HepG2 (cell line): ENCODE data around the gene MBIP. TPM values are rescaled to one million over a fixed set of nuclear protein-coding genes. Genes with fewer than 3 reads are reported as not detected.

Experiments
- ATAC-seq: fragments of 200-7000 bp; cut with Tn5 transposase; 3 replicates; pipeline ENCODE4 v1.9.1; 2020; ENCODE audit warnings: mild to moderate bottlenecking, moderate library complexity
- Bru-seq: library from RNA; stranded (reverse); fragments of 400-500 nt; gene quantifications from one replicate; lab custom pipeline; 2021; lab: Mats Ljungman, UMichigan
- BruChase-seq, 2 experiments: library from RNA; stranded (reverse); fragments of 400-500 nt; gene quantifications; one replicate each; lab custom pipeline; 2021; lab: Mats Ljungman, UMichigan
- BruUV-seq: library from RNA; stranded (reverse); fragments of 400-500 nt; replicated peaks from 2 replicates; lab custom pipeline; 2021; lab: Mats Ljungman, UMichigan
- CTCF ChIA-PET: fragments of 300-600 bp; formaldehyde crosslinking; extraction: SDS; loops from one replicate; lab custom pipeline; 2021; ENCODE audit warnings: low total read pairs, inconsistent platforms, low intra/inter-chr PET ratio; lab: Yijun Ruan, JAX
- POLR2A ChIA-PET: fragments of 350-600 bp; sonication (Branson Sonifier 250); formaldehyde crosslinking; loops from one replicate; lab custom pipeline; 2020; ENCODE audit warnings: antibody characterized with exemption, inconsistent platforms; lab: Yijun Ruan, JAX
- DNase-seq: peaks from one replicate; pipeline ENCODE4 v3.0.0-alpha.2; 2015; ENCODE audit warnings: low spot score
- FAIRE-seq: peaks from 3 replicates; lab custom pipeline; 2011; peaks lifted over from hg19 to GRCh38; lab: Jason Lieb, UNC
- H2AFZ ChIP-seq: one replicate; pipeline ENCODE4 v1.6.1; 2011; ENCODE audit warnings: low read length, inconsistent platforms
- H3K27ac ChIP-seq: fragments of 300-600 bp; 3 replicates; pipeline ENCODE4 v1.8.0; 2011; ENCODE audit warnings: mixed run types, mild to moderate bottlenecking, mixed read lengths, low read length, inconsistent platforms; ENCODE audit not compliant: insufficient read depth; ENCODE audit errors: extremely low read length
- H3K27me3 ChIP-seq, 2 experiments: fragments of 200-600 bp in 1 of 2; 2 replicates in 1 of 2; 3 replicates in 1 of 2; pipeline versions ENCODE4 v1.6.0 to v1.8.0; 2011; ENCODE audit warnings: low read length in 2 of 2, mild to moderate bottlenecking in 2 of 2, moderate library complexity in 2 of 2, inconsistent platforms in 1 of 2; ENCODE audit not compliant: insufficient read depth in 2 of 2, control insufficient read depth in 1 of 2
- H3K36me3 ChIP-seq, 2 experiments: fragments of 200-600 bp in 1 of 2; replicated peaks in 1 of 2; 2 replicates in 1 of 2; 3 replicates in 1 of 2; pipeline versions ENCODE4 v1.5.1 to v1.8.0; 2011; ENCODE audit warnings: low read length in 2 of 2, inconsistent platforms in 1 of 2; ENCODE audit not compliant: insufficient read depth in 2 of 2, control insufficient read depth in 1 of 2
- H3K4me1 ChIP-seq: 2 replicates; pipeline ENCODE4 v1.5.1; 2012; ENCODE audit warnings: low read length, inconsistent platforms; ENCODE audit not compliant: insufficient read depth
- H3K4me2 ChIP-seq: 2 replicates; pipeline ENCODE4 v1.6.0; 2011; ENCODE audit warnings: low read depth, low read length, inconsistent platforms
- H3K4me3 ChIP-seq, 3 experiments: fragments of 200-600 bp in 1 of 3; sonication (generic), shearing (Covaris generic) in 1 of 3; replicated peaks in 1 of 3; 2 replicates each; pipeline ENCODE4 v1.5.1; 2011 to 2016; ENCODE audit warnings: low read length in 3 of 3, inconsistent platforms in 2 of 3, low read depth in 2 of 3, mild to moderate bottlenecking in 2 of 3, control low read depth in 1 of 3, mixed read lengths in 1 of 3; ENCODE audit not compliant: insufficient read depth in 1 of 3
- H3K79me2 ChIP-seq: one replicate; pipeline ENCODE4 v1.6.1; 2011; ENCODE audit warnings: low read length, inconsistent platforms; ENCODE audit not compliant: insufficient read depth
- H3K9ac ChIP-seq: 2 replicates; pipeline ENCODE4 v1.6.0; 2011; ENCODE audit warnings: mild to moderate bottlenecking, low read depth, low read length, inconsistent platforms; ENCODE audit not compliant: insufficient read depth
- H3K9me3 ChIP-seq: 2 replicates; pipeline ENCODE4 v1.5.1; 2012; ENCODE audit warnings: mild to moderate bottlenecking, low read length
- H4K20me1 ChIP-seq: 2 replicates; pipeline ENCODE4 v1.6.0; 2011; ENCODE audit warnings: inconsistent platforms, mild to moderate bottlenecking, low read length, moderate library complexity; ENCODE audit not compliant: insufficient read depth
- MTA1 ChIP-seq: sonication (generic); formaldehyde crosslinking; IDR thresholded peaks from 2 replicates; pipeline ENCODE4 v1.4.0; 2020; ENCODE audit warnings: missing genetic modification reagents, mild to moderate bottlenecking, borderline replicate concordance
- NFRKB ChIP-seq: fragments of 450-650 bp; IDR thresholded peaks from 2 replicates; pipeline ENCODE4 v1.6.1; 2017
- NR2F6 ChIP-seq, 2 experiments: IDR thresholded peaks; 2 replicates each; pipeline ENCODE4 v1.6.1; 2016; ENCODE audit warnings: antibody characterized with exemption in 1 of 2, mild to moderate bottlenecking in 1 of 2
- RNF2 ChIP-seq: fragments of 450-650 bp; conservative IDR thresholded peaks from 2 replicates; pipeline ENCODE4 v1.6.1; 2016; ENCODE audit warnings: low read depth
- RORA ChIP-seq: sonication (generic); formaldehyde crosslinking; IDR thresholded peaks from 2 replicates; pipeline ENCODE4 v1.5.0; 2020; ENCODE audit warnings: mild to moderate bottlenecking, missing genetic modification reagents, moderate library complexity
- SP5 ChIP-seq: IDR thresholded peaks from 2 replicates; pipeline ENCODE4 v1.6.1; 2016; ENCODE audit warnings: low read depth, borderline replicate concordance
- YEATS4 ChIP-seq: sonication (generic); formaldehyde crosslinking; IDR thresholded peaks from 2 replicates; pipeline ENCODE4 v1.4.0; 2020; ENCODE audit warnings: missing genetic modification reagents, borderline replicate concordance
- ZFP1 ChIP-seq: IDR thresholded peaks from 2 replicates; pipeline ENCODE4 v1.6.1; 2016
- ZNF746 ChIP-seq: sonication (generic); formaldehyde crosslinking; IDR thresholded peaks from 2 replicates; pipeline ENCODE4 v1.8.0; 2022; ENCODE audit warnings: mild to moderate bottlenecking, missing genetic modification reagents
- WGBS: methylation state at CpG from one replicate; pipeline ENCODE4 v1.1.6; 2017; ENCODE audit warnings: low lambda C conversion rate; 5-methylcytosine and 5-hydroxymethylcytosine counted together
- in situ Hi-C: cut with HindIII; loops from 2 replicates; pipeline ENCODE4 v1.10.0; 2017; ENCODE audit warnings: low pct_unique_long_range_greater_than_20kb; ENCODE audit not compliant: extremely low pct_ligation_motif_present
- intact Hi-C: fragments of 100-400 bp; cut with micrococcal nuclease; formaldehyde crosslinking; loops from one replicate; pipeline ENCODE4 v1.10.0; 2022; ENCODE audit not compliant: unreplicated experiment
- long read RNA-seq, 2 experiments: library from RNA in 1 of 2; library from polyadenylated mRNA in 1 of 2; stranded (forward) in 1 of 2; unstranded in 1 of 2; transcript quantifications; one replicate each; pipeline ENCODE4 v2.0.0, GENCODE V29; 2019 to 2022
- polyA minus RNA-seq, 3 experiments: library from RNA; depleted of rRNA, polyadenylated mRNA; stranded (reverse); fragments of >200 nt; gene quantifications; 2 replicates each; pipeline ENCODE4 v1.2.3, GENCODE V29; 2011; ENCODE audit warnings: low replicate concordance in 1 of 3
- polyA plus RNA-seq, 8 experiments: library from polyadenylated mRNA; depleted of rRNA in 3 of 8; stranded (reverse) in 7 of 8; unstranded in 1 of 8; fragments of >200 nt; fragmentation: Illumina TruSeq in 4 of 8; extraction: Trizol in 4 of 8; gene quantifications; 2 replicates each; pipeline versions ENCODE4 v1.2.1 to v1.2.3, GENCODE V29; 2011 to 2016; ENCODE audit warnings: low read depth in 4 of 8, missing spikeins in 1 of 8, mixed read lengths in 1 of 8; ENCODE audit not compliant: insufficient read depth in 1 of 8
- total RNA-seq, 5 experiments: library from RNA; depleted of rRNA; stranded (reverse); fragments of >200 nt; fragmentation: Illumina TruSeq; extraction: Trizol; gene quantifications; 2 replicates each; pipeline ENCODE4 v1.2.3, GENCODE V29; 2016; ENCODE audit warnings: low read depth in 1 of 5
- TF ChIP-seq, protein P1 (sequence below): IDR thresholded peaks from 2 replicates; pipeline ENCODE4 v1.6.1; 2012; ENCODE audit warnings: low read length, improper control_type of control experiment
- TF ChIP-seq, protein P2 (sequence below): sonication (generic); formaldehyde crosslinking; conservative IDR thresholded peaks from 2 replicates; pipeline ENCODE4 v1.8.0; 2022; ENCODE audit warnings: missing genetic modification reagents

MBIP gene, protein sequence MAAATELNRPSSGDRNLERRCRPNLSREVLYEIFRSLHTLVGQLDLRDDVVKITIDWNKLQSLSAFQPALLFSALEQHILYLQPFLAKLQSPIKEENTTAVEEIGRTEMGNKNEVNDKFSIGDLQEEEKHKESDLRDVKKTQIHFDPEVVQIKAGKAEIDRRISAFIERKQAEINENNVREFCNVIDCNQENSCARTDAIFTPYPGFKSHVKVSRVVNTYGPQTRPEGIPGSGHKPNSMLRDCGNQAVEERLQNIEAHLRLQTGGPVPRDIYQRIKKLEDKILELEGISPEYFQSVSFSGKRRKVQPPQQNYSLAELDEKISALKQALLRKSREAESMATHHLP
- total RNA-seq (2016; rRNA removed; fragmentation: Illumina TruSeq; extraction: Trizol) = 48.6 and 57.3 TPM in 2 replicates
- total RNA-seq (2016; cell fraction: cytosol; rRNA removed; fragmentation: Illumina TruSeq; extraction: Trizol; ENCODE audit: low read depth) = 19.5 and 21.3 TPM in 2 replicates
- 49.5 and 61.7 TPM in 2 replicates for total RNA-seq (2016; cell fraction: insoluble cytoplasmic fraction; rRNA removed; fragmentation: Illumina TruSeq; extraction: Trizol)
- 30.4 and 34.4 TPM in 2 replicates for total RNA-seq (2016; cell fraction: membrane; rRNA removed; fragmentation: Illumina TruSeq; extraction: Trizol)
- 106 and 109 TPM in 2 replicates for total RNA-seq (2016; cell fraction: nucleus; rRNA removed; fragmentation: Illumina TruSeq; extraction: Trizol)
- polyA plus RNA-seq (2011; rRNA removed) = 39.3 and 48.1 TPM in 2 replicates
- 18.8 and 25.7 TPM in 2 replicates for polyA plus RNA-seq (2011; cell fraction: cytosol; rRNA removed)
- polyA plus RNA-seq (2011; cell fraction: nucleus; rRNA removed) = 40.5 and 42.5 TPM in 2 replicates
- 36.2 and 44.2 TPM in 2 replicates for polyA plus RNA-seq (2012)
- 9.9 and 10.0 TPM in 2 replicates for polyA plus RNA-seq (2016; cell fraction: cytosol; fragmentation: Illumina TruSeq; extraction: Trizol; ENCODE audit: low read depth)
- 91.0 and 102 TPM in 2 replicates for polyA plus RNA-seq (2016; cell fraction: insoluble cytoplasmic fraction; fragmentation: Illumina TruSeq; extraction: Trizol; ENCODE audit: low read depth)
- 17.2 and 18.0 TPM in 2 replicates for polyA plus RNA-seq (2016; cell fraction: membrane; fragmentation: Illumina TruSeq; extraction: Trizol; ENCODE audit: low read depth)
- 100 and 101 TPM in 2 replicates for polyA plus RNA-seq (2016; cell fraction: nucleus; fragmentation: Illumina TruSeq; extraction: Trizol; ENCODE audit: insufficient read depth, low read depth)
- 13.3 and 28.8 TPM in 2 replicates for polyA minus RNA-seq (2011; rRNA and poly(A)+ RNA removed; ENCODE audit: low replicate concordance)
- 28.0 and 30.0 TPM in 2 replicates for polyA minus RNA-seq (2011; cell fraction: cytosol; rRNA and poly(A)+ RNA removed)
- polyA minus RNA-seq (2011; cell fraction: nucleus; rRNA and poly(A)+ RNA removed) = 191 and 205 TPM in 2 replicates
- Bru-seq, nascent RNA = percentile 98 among the genes with signal in this experiment
- BruChase-seq, experiment 1, labeled RNA remaining after a 6-hour chase = percentile 94 among the genes with signal in this experiment
- BruChase-seq, experiment 2, labeled RNA remaining after a 2-hour chase = percentile 95 among the genes with signal in this experiment
- long read RNA-seq, experiment 1, transcript MBIP-203 (9 exons, 1,648 nt) = major isoform, 43 of 59 reads
- long read RNA-seq, experiment 1, partial matches to known transcripts = 2 of 59 reads
- long read RNA-seq, experiment 1, other reads (novel, unspliced or antisense) = 8 of 59 reads
- long read RNA-seq, experiment 2, transcript MBIP-203 (9 exons, 1,648 nt) = major isoform, 7 of 29 reads
- long read RNA-seq, experiment 2, partial matches to known transcripts = 3 of 29 reads
- long read RNA-seq, experiment 2, other reads (novel, unspliced or antisense) = 15 of 29 reads

DNA sequence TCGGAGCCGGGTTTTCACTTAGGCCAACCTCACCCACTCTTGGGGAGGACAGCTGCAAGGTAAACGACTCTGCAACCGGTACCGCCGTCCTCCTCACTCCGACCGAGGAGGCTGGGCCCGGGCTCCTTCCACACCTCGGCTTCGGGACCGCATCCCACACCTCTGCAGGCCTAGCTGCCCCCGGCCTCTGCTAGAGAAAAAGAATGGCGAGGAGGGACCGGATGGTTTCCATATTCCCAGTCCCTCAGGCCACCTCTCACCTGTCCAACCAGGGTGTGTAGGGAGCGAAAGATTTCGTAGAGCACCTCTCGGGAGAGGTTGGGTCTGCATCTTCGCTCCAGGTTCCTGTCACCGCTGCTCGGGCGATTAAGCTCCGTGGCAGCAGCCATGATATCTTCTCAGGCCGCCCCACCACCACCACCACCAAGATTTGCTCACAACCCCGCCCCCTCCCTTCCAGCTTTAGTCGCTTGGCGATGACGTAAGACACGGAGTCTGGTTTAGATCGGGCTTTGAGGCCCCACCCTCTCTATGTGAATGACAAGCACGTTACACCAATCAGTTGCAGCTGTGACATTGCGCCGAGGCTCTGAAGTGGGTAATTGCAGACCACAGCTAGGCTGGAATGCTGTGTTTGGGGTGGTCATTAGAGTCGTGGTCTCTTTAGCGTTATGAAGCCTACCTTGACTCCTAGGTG lies at the start of gene MBIP:
MBIP (minus strand) TSS at position 438 of the 697 bp plus-strand sequence; CDS start at position 389, 49 bp downstream.
- in situ Hi-C loops = no loop called here
- BruUV-seq = TSS peak; percentile 67
- H3K9ac ChIP-seq = peak within 1 kb of the TSS; percentile 96
- POLR2A ChIA-PET = interaction anchor here (0.6 to 2.2 kb wide), 19 partner anchors 10 to 1858 kb away, joined by 3 to 21 read pairs (median 4); partner anchors contain the start of genes BRMS1L, MIPOL1, SLC25A21 and SPTSSA
- peak within 1 kb of the TSS; percentile 82 for H3K27ac ChIP-seq
- CTCF ChIA-PET = no interaction called here
- no peaks in the 10 kb centered on the region for H3K9me3 ChIP-seq
- FAIRE-seq (peak; percentile 99), ATAC-seq (peak; percentile 98), DNase-seq (peak; percentile 100)
- peaks cover 24% of the 10 kb centered on the region for H3K4me1 ChIP-seq
- intact Hi-C loops = loop anchor here (1.0 to 2.0 kb wide), 4 partner anchors 54 to 250 kb away; no protein-coding TSS in a partner anchor
- under 1% methylated on average over 35 of the region's 35 CpGs for WGBS
- peaks cover 17% of the 10 kb centered on the region for H4K20me1 ChIP-seq
- H3K4me3 ChIP-seq = peak within 1 kb of the TSS; percentile 95 to 96 (median 96)
- H3K79me2 ChIP-seq = peaks cover 50% of the 10 kb centered on the region
- H2AFZ ChIP-seq = peak within 1 kb of the TSS; percentile 91
- H3K4me2 ChIP-seq = peak within 1 kb of the TSS; percentile 81
- peaks cover 0 to 16% of the 10 kb centered on the region in 2 experiments; a peak in 1 of 5 replicates for H3K27me3 ChIP-seq
- no peaks in the 10 kb centered on the region; a peak in 1 of 5 replicates for H3K36me3 ChIP-seq
- TF ChIP-seq, protein P1, sequence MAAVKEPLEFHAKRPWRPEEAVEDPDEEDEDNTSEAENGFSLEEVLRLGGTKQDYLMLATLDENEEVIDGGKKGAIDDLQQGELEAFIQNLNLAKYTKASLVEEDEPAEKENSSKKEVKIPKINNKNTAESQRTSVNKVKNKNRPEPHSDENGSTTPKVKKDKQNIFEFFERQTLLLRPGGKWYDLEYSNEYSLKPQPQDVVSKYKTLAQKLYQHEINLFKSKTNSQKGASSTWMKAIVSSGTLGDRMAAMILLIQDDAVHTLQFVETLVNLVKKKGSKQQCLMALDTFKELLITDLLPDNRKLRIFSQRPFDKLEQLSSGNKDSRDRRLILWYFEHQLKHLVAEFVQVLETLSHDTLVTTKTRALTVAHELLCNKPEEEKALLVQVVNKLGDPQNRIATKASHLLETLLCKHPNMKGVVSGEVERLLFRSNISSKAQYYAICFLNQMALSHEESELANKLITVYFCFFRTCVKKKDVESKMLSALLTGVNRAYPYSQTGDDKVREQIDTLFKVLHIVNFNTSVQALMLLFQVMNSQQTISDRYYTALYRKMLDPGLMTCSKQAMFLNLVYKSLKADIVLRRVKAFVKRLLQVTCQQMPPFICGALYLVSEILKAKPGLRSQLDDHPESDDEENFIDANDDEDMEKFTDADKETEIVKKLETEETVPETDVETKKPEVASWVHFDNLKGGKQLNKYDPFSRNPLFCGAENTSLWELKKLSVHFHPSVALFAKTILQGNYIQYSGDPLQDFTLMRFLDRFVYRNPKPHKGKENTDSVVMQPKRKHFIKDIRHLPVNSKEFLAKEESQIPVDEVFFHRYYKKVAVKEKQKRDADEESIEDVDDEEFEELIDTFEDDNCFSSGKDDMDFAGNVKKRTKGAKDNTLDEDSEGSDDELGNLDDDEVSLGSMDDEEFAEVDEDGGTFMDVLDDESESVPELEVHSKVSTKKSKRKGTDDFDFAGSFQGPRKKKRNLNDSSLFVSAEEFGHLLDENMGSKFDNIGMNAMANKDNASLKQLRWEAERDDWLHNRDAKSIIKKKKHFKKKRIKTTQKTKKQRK = no peak
- TF ChIP-seq NR2F6 (IDR thresholded peaks at IDR 0.05) = no peak
- TF ChIP-seq NR2F6 (CRISPR knock-in tag; IDR thresholded peaks at IDR 0.05) = peak; percentile 19; the same call in 1 of the 2 replicates
- TF ChIP-seq ZNF746 (CRISPR knock-in tag) = peak; percentile 19; the same call in 1 of the 2 replicates
- 0 out of 2 replicates have a peak, but pooled peaks have one; percentile 87 for TF ChIP-seq MTA1 (CRISPR knock-in tag)
- 0 out of 2 replicates have a peak, but pooled peaks have one; percentile 19 for TF ChIP-seq ZFP1
- TF ChIP-seq, protein P2, sequence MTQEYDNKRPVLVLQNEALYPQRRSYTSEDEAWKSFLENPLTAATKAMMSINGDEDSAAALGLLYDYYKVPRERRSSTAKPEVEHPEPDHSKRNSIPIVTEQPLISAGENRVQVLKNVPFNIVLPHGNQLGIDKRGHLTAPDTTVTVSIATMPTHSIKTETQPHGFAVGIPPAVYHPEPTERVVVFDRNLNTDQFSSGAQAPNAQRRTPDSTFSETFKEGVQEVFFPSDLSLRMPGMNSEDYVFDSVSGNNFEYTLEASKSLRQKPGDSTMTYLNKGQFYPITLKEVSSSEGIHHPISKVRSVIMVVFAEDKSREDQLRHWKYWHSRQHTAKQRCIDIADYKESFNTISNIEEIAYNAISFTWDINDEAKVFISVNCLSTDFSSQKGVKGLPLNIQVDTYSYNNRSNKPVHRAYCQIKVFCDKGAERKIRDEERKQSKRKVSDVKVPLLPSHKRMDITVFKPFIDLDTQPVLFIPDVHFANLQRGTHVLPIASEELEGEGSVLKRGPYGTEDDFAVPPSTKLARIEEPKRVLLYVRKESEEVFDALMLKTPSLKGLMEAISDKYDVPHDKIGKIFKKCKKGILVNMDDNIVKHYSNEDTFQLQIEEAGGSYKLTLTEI (CRISPR knock-in tag) = no peak
- TF ChIP-seq RNF2 = no peak; the same call in 1 of the 2 replicates
- peak; percentile 80; the same call in 1 of the 2 replicates for TF ChIP-seq SP5
- TF ChIP-seq RORA (CRISPR knock-in tag) = no peak
- peak; percentile 95 for TF ChIP-seq YEATS4 (CRISPR knock-in tag)
- TF ChIP-seq NFRKB = peak; percentile 92
